HG03045 (cell line): ENCODE results near the gene XKR7.

Experiments used
- ATAC-seq: cut with Tn5 transposase; IDR thresholded peaks from one replicate; pipeline ENCODE4 v1.9.1; 2021; ENCODE audit warnings: mild to moderate bottlenecking, moderate library complexity; ENCODE audit not compliant: unreplicated experiment

XKR7 gene

GRCh38 chr20:32036716-32037485 lies 69.0 kb downstream of the XKR7 start:
- ATAC-seq = no peak

DNA sequence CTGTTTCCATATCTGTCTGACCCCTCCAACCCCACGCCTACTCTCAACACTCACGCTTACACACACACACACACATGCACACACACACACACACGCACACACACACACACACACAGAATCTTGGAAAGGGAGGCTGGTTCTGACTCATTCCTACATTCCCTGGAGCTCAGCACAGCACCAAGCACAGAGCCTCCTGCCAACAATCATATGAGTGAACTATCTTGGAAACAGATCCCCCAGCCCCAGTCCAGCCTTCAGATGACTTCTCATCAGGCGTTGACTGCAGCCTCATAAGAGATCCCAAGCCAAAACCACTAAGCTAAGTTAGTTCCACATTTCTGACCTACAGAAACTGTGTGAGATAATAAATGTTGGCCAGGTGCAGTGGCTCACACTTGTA lies 70.0 kb downstream of the XKR7 start:
- no peak for ATAC-seq

DNA sequence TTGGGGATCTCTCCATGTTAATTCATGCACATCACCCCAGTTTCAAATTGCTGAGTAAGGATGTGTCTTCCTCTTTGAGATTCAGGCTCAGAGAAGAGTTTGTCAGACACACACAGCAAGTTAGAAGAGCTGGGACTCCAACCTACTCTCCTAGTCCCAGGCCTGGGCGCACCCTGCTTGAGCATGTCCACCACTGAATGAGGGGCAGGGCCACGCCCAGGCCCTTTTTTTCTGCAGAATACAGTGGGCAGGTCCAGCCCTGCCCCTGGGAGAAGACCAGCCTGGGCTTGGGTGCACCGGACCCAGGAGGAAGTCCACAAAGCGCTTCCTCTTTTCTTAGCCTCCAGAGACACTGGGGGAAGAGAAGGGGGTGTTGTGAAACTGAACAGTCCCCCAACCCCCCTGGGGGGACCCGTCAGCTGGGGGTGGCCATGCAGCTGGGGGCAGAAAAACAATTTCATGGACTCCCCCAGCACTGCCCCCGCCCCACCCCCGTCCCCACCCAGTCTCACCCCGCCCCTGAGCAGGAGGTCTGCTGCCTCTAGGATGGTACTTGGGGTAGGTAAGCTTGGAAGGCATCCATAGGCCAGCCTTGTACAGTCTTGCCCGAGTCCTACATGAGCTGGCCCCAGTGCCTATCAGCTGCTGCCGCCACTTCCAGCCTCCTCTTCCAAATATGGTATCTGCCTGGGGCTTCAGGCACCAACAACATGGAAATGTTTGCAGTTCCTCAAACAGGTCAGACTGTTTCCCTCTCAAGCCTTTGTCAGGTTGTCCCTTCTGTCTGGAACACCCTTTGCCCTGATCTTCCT lies 72.4 kb downstream of the XKR7 start:
- ATAC-seq = no peak

DNA sequence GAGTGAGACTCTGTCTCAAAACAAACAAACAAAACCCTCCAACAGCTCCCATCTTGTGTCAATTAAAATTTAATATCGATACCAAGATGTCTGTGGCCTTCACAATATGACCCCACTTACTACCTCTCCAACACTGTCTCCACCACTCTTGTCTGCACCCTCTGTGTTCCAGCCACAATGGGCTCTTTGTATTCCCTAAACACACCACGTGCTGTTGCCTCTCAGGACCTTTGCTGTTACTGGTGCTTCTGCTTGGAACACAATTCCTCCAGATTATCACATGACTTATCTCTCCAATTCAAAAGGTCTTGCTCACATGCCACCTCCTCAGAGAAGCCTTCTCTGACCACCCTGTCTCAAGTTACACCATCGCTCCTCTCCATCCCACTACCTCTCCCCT lies 78.0 kb downstream of the XKR7 start:
- ATAC-seq = no peak

DNA sequence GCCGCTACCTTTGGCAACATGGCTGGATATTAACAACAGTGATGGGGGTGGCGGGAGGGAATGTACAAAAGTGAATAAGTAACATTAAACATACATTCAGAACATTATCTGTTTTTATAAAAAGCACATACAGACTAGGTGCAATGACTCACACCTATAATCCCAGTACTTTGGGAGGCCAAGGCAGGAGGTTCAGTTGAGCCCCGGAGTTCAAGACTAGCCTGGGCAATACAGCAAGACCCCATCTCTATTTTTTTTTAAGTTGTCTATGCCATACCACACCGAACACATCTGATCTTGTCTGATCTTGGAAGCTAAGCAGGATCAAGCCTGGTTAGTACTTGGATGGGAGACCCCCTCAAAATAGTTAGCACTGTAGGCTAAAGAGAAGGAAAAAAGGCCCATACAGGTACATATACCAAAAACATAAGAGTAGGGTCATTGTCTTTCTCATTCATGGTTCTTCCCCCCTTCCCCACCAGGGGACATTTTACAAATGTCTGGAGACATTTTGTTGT lies 82.4 kb downstream of the XKR7 start:
- ATAC-seq = no peak

- ATAC-seq = no peak
Observed at GRCh38 chr20:32050851-32051556, 83.1 kb downstream of the XKR7 start.

DNA sequence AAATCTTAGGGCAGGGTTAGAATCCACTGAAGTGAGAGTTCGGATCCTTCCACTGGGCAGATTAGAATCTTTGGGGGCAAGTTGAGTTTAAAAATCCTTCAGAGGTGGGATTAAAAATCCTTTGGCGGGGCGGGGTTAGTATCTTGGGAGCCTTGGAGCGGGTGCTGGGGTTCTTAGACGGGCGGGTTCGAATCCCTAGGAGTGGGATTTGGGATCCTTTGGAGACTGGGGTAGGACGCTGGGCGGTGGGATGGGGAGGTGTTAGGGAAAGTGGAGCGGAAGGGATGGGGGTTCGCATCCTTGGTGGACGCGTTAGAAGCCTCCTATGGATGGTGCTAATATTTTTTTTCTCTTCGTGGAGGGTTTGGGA lies 83.8 kb downstream of the XKR7 start:
- no peak for ATAC-seq

GRCh38 chr20:32052090-32052777 lies 84.3 kb downstream of the XKR7 start, which contains the start of gene HCK:
Gene HCK (plus strand): TSS chr20:32052242.
- ATAC-seq = no peak

GRCh38 chr20:32052778-32053362 lies 84.9 kb downstream of the XKR7 start:
- no peak for ATAC-seq
